IPS-15b (cell line): ENCODE data around the gene CHRM2.

Experiments used
- H3K27me3 ChIP-seq: one replicate; pipeline ENCODE4 v1.6.1; 2013; ENCODE audit warnings: low read length; ENCODE audit not compliant: control insufficient read depth, insufficient read depth
- H3K36me3 ChIP-seq: one replicate; pipeline ENCODE4 v1.6.1; 2013; ENCODE audit warnings: low read length; ENCODE audit not compliant: control insufficient read depth, insufficient read depth
- H3K4me1 ChIP-seq: one replicate; pipeline ENCODE4 v1.6.1; 2013; ENCODE audit warnings: mild to moderate bottlenecking, low read length; ENCODE audit not compliant: control insufficient read depth, insufficient read depth
- H3K4me3 ChIP-seq: one replicate; pipeline ENCODE4 v1.5.1; 2013; ENCODE audit warnings: low read depth, low read length
- H3K9ac ChIP-seq: one replicate; pipeline ENCODE4 v1.6.1; 2013; ENCODE audit warnings: low read depth, mild to moderate bottlenecking, low read length
- H3K9me3 ChIP-seq: one replicate; pipeline ENCODE4 v1.6.1; 2013; ENCODE audit warnings: mild to moderate bottlenecking, low read length; ENCODE audit not compliant: control insufficient read depth, insufficient read depth

Gene CHRM2

GRCh38 chr7:136870866-136871487 is 2.5 kb downstream of the CHRM2 start:
- Histone ChIP-seq H3K9ac (no peak overlapping the region), H3K4me1 (peaks cover 8% of the 10 kb centered on the region), H3K36me3 (no peaks in the 10 kb centered on the region), H3K9me3 (no peaks in the 10 kb centered on the region), H3K27me3 (peaks cover 71% of the 10 kb centered on the region), H3K4me3 (peak overlapping the region; percentile 66)

GRCh38 chr7:136874393-136875032 is 6.1 kb downstream of the CHRM2 start:
- Histone ChIP-seq H3K4me3 (no peak overlapping the region), H3K36me3 (no peaks in the 10 kb centered on the region), H3K27me3 (peaks cover 44% of the 10 kb centered on the region), H3K9ac (no peak overlapping the region), H3K4me1 (peaks cover 22% of the 10 kb centered on the region), H3K9me3 (no peaks in the 10 kb centered on the region)

GRCh38 chr7:136877509-136877908 is 9.1 kb downstream of the CHRM2 start:
- H3K9me3 ChIP-seq = no peaks in the 10 kb centered on the region
- H3K36me3 ChIP-seq = no peaks in the 10 kb centered on the region
- no peak overlapping the region for H3K4me3 ChIP-seq
- H3K4me1 ChIP-seq = peaks cover 21% of the 10 kb centered on the region
- H3K9ac ChIP-seq = no peak overlapping the region
- peaks cover 14% of the 10 kb centered on the region for H3K27me3 ChIP-seq

GRCh38 chr7:136877990-136878389 is 9.5 kb downstream of the CHRM2 start:
- H3K4me1 ChIP-seq = peaks cover 21% of the 10 kb centered on the region
- no peak overlapping the region for H3K4me3 ChIP-seq
- no peaks in the 10 kb centered on the region for H3K36me3 ChIP-seq
- no peak overlapping the region for H3K9ac ChIP-seq
- peaks cover 9% of the 10 kb centered on the region for H3K27me3 ChIP-seq
- no peaks in the 10 kb centered on the region for H3K9me3 ChIP-seq

GRCh38 chr7:136878878-136879277 is 10.4 kb downstream of the CHRM2 start:
- H3K4me1 ChIP-seq = peaks cover 21% of the 10 kb centered on the region
- H3K9ac ChIP-seq = no peak overlapping the region
- no peaks in the 10 kb centered on the region for H3K9me3 ChIP-seq
- no peak overlapping the region for H3K4me3 ChIP-seq
- H3K27me3 ChIP-seq = peaks cover under 1% of the 10 kb centered on the region
- no peaks in the 10 kb centered on the region for H3K36me3 ChIP-seq

- Histone ChIP-seq H3K36me3 (no peaks in the 10 kb centered on the region), H3K9ac (no peak overlapping the region), H3K27me3 (no peaks in the 10 kb centered on the region), H3K9me3 (no peaks in the 10 kb centered on the region), H3K4me1 (peaks cover 16% of the 10 kb centered on the region), H3K4me3 (no peak overlapping the region)
These were observed 14.6 kb downstream of the CHRM2 start for GRCh38 chr7:136883046-136883445.

- no peaks in the 10 kb centered on the region for H3K9me3 ChIP-seq
- no peak overlapping the region for H3K4me3 ChIP-seq
- peaks cover 4% of the 10 kb centered on the region for H3K4me1 ChIP-seq
- no peaks in the 10 kb centered on the region for H3K27me3 ChIP-seq
- H3K36me3 ChIP-seq = no peaks in the 10 kb centered on the region
- no peak overlapping the region for H3K9ac ChIP-seq
These were observed 16.0 kb downstream of the CHRM2 start for GRCh38 chr7:136884492-136884891.

- no peaks in the 10 kb centered on the region for H3K36me3 ChIP-seq
- H3K9ac ChIP-seq = no peak overlapping the region
- H3K27me3 ChIP-seq = no peaks in the 10 kb centered on the region
- H3K9me3 ChIP-seq = no peaks in the 10 kb centered on the region
- H3K4me3 ChIP-seq = no peak overlapping the region
- no peaks in the 10 kb centered on the region for H3K4me1 ChIP-seq
These were observed 18.9 kb downstream of the CHRM2 start for GRCh38 chr7:136887317-136887716.

GRCh38 chr7:136890399-136890798 is 21.9 kb downstream of the CHRM2 start:
- H3K4me3 ChIP-seq = no peak overlapping the region
- H3K9me3 ChIP-seq = no peaks in the 10 kb centered on the region
- no peaks in the 10 kb centered on the region for H3K36me3 ChIP-seq
- H3K27me3 ChIP-seq = no peaks in the 10 kb centered on the region
- H3K9ac ChIP-seq = no peak overlapping the region
- no peaks in the 10 kb centered on the region for H3K4me1 ChIP-seq

- H3K27me3 ChIP-seq = no peaks in the 10 kb centered on the region
- no peak overlapping the region for H3K9ac ChIP-seq
- no peaks in the 10 kb centered on the region for H3K4me1 ChIP-seq
- no peaks in the 10 kb centered on the region for H3K9me3 ChIP-seq
- H3K4me3 ChIP-seq = no peak overlapping the region
- H3K36me3 ChIP-seq = no peaks in the 10 kb centered on the region
These were observed 23.4 kb downstream of the CHRM2 start for GRCh38 chr7:136891850-136892249.

- Histone ChIP-seq H3K36me3 (no peaks in the 10 kb centered on the region), H3K9ac (no peak overlapping the region), H3K4me3 (no peak overlapping the region), H3K27me3 (no peaks in the 10 kb centered on the region), H3K9me3 (no peaks in the 10 kb centered on the region), H3K4me1 (no peaks in the 10 kb centered on the region)
These were observed 26.3 kb downstream of the CHRM2 start for GRCh38 chr7:136894789-136895188.

GRCh38 chr7:136897676-136898075 is 29.2 kb downstream of the CHRM2 start:
- H3K27me3 ChIP-seq = no peaks in the 10 kb centered on the region
- H3K4me1 ChIP-seq = no peaks in the 10 kb centered on the region
- H3K4me3 ChIP-seq = no peak overlapping the region
- H3K36me3 ChIP-seq = no peaks in the 10 kb centered on the region
- H3K9me3 ChIP-seq = no peaks in the 10 kb centered on the region
- H3K9ac ChIP-seq = no peak overlapping the region
